HCT116 (cell line): ENCODE results near the gene NDUFB10. TPM values are rescaled to one million over a fixed set of nuclear protein-coding genes. Genes with fewer than 3 reads are reported as not detected.

ENCODE experiments used
- ATAC-seq: fragments of 200-7000 bp; cut with Tn5 transposase; 2 replicates; pipeline ENCODE4 v1.9.1; 2020; ENCODE audit warnings: mild to moderate bottlenecking, moderate library complexity
- BruUV-seq: library from RNA; stranded (reverse); fragments of 400-500 nt; replicated peaks from 2 replicates; lab custom pipeline; 2021; lab: Mats Ljungman, UMichigan
- CTCF ChIA-PET: fragments of 300-600 bp; sonication (Branson Sonifier 250); formaldehyde crosslinking; loops from one replicate; lab custom pipeline; 2021; ENCODE audit warnings: antibody characterized with exemption; lab: Charles Lee
- POLR2A ChIA-PET: fragments of 300-600, 350-600 bp; sonication (Branson Sonifier 250); formaldehyde crosslinking; loops from one replicate; lab custom pipeline; 2021; ENCODE audit warnings: antibody characterized with exemption; lab: Charles Lee
- RAD21 ChIA-PET, 2 experiments: fragments of 300-600 bp; sonication (Branson Sonifier 250); formaldehyde crosslinking; loops; one replicate each; lab custom pipeline; 2023; ENCODE audit warnings: low total read pairs in 2 of 2; ENCODE audit not compliant: uncharacterized antibody in 2 of 2, unreplicated experiment in 2 of 2, low non-redundant PET in 1 of 2; lab: Charles Lee
- DNase-seq: peaks from one replicate; pipeline ENCODE4 v3.0.0-alpha.2; 2010; ENCODE audit warnings: low read depth, low spot score
- H2AFZ ChIP-seq: fragments of 200-600 bp; shearing (Covaris generic), sonication (generic); 2 replicates; pipeline ENCODE4 v1.6.1; 2017; ENCODE audit warnings: low read depth, mixed run types, mixed read lengths, antibody characterized with exemption, low read length; ENCODE audit not compliant: poor library complexity, severe bottlenecking
- H3K27ac ChIP-seq: 2 replicates; pipeline ENCODE4 v1.5.1; 2012; ENCODE audit warnings: low read depth, low read length
- H3K27me3 ChIP-seq: fragments of 200-600 bp; sonication (generic); 2 replicates; pipeline ENCODE4 v1.6.1; 2016; ENCODE audit warnings: mixed run types, low read length, mixed read lengths; ENCODE audit not compliant: insufficient read depth
- H3K36me3 ChIP-seq, 2 experiments: fragments of 200-500 bp in 1 of 2; fragments of 200-600 bp in 1 of 2; sonication (Bioruptor generic) in 1 of 2; sonication (generic) in 1 of 2; 2 replicates each; pipeline versions ENCODE4 v1.5.1 to v1.6.1; 2014 to 2016; ENCODE audit warnings: low read length in 2 of 2, inconsistent platforms in 1 of 2, mixed read lengths in 1 of 2, mixed run types in 1 of 2; ENCODE audit not compliant: insufficient read depth in 2 of 2, control insufficient read depth in 1 of 2
- H3K4me1 ChIP-seq, 2 experiments: fragments of 200-600 bp in 1 of 2; sonication (generic) in 1 of 2; 2 replicates each; pipeline versions ENCODE4 v1.5.1 to v1.6.1; 2012 to 2017; ENCODE audit warnings: low read length in 2 of 2, inconsistent platforms in 1 of 2, mild to moderate bottlenecking in 1 of 2, mixed read lengths in 1 of 2, mixed run types in 1 of 2, moderate library complexity in 1 of 2; ENCODE audit not compliant: insufficient read depth in 2 of 2, control insufficient read depth in 1 of 2
- H3K4me2 ChIP-seq: fragments of 200-600 bp; sonication (generic); 2 replicates; pipeline ENCODE4 v1.6.1; 2017; ENCODE audit warnings: mixed run types, low read length, mixed read lengths
- H3K4me3 ChIP-seq, 2 experiments: fragments of 200-600 bp in 1 of 2; sonication (generic) in 1 of 2; replicated peaks in 1 of 2; 2 replicates each; pipeline ENCODE4 v1.5.1; 2011 to 2016; ENCODE audit warnings: low read length in 2 of 2, control low read depth in 1 of 2, low read depth in 1 of 2, mild to moderate bottlenecking in 1 of 2, mixed read lengths in 1 of 2, mixed run types in 1 of 2
- H3K79me2 ChIP-seq: fragments of 200-600 bp; sonication (generic); 2 replicates; pipeline ENCODE4 v1.6.1; 2017; ENCODE audit warnings: mild to moderate bottlenecking, mixed run types, low read length, moderate library complexity, mixed read lengths; ENCODE audit not compliant: insufficient read depth
- H3K9ac ChIP-seq: fragments of 200-600 bp; sonication (generic); 2 replicates; pipeline ENCODE4 v1.6.1; 2016; ENCODE audit warnings: low read length, mixed read lengths
- H3K9me2 ChIP-seq: fragments of 200-600 bp; sonication (generic), shearing (Covaris generic); 2 replicates; pipeline ENCODE4 v1.6.1; 2017; ENCODE audit warnings: mixed run types, mild to moderate bottlenecking, moderate library complexity; ENCODE audit not compliant: insufficient read depth
- H3K9me3 ChIP-seq, 2 experiments: fragments of 200-500 bp in 1 of 2; fragments of 200-600 bp in 1 of 2; sonication (Bioruptor generic) in 1 of 2; sonication (generic) in 1 of 2; 2 replicates each; pipeline ENCODE4 v1.6.1; 2014 to 2017; ENCODE audit warnings: low read length in 2 of 2, mixed read lengths in 2 of 2, inconsistent platforms in 1 of 2, low read depth in 1 of 2, mild to moderate bottlenecking in 1 of 2, mixed run types in 1 of 2, moderate library complexity in 1 of 2; ENCODE audit not compliant: control insufficient read depth in 1 of 2, insufficient read depth in 1 of 2
- H4K20me1 ChIP-seq: fragments of 200-600 bp; sonication (generic), shearing (Covaris generic); 2 replicates; pipeline ENCODE4 v1.6.1; 2017; ENCODE audit warnings: mixed run types, mild to moderate bottlenecking, moderate library complexity; ENCODE audit not compliant: insufficient read depth
- ATF3 ChIP-seq: IDR thresholded peaks from 2 replicates; pipeline ENCODE4 v1.6.1; 2012
- EZH2 ChIP-seq: fragments of 200-600 bp; sonication (generic); IDR thresholded peaks from 2 replicates; pipeline ENCODE4 v1.6.1; 2017; ENCODE audit warnings: antibody characterized with exemption, mixed run types
- EZH2phosphoT487 ChIP-seq: fragments of 200-600 bp; IDR thresholded peaks from 2 replicates; pipeline ENCODE4 v1.6.1; 2018; ENCODE audit warnings: antibody characterized with exemption, borderline replicate concordance
- JUND ChIP-seq: IDR thresholded peaks from 2 replicates; pipeline ENCODE4 v1.6.1; 2012
- MAX ChIP-seq: IDR thresholded peaks from 2 replicates; pipeline ENCODE4 v1.6.1; 2012
- RAD21 ChIP-seq: IDR thresholded peaks from 2 replicates; pipeline ENCODE4 v1.6.1; 2012; ENCODE audit warnings: low read depth, mild to moderate bottlenecking
- REST ChIP-seq: IDR thresholded peaks from 2 replicates; pipeline ENCODE4 v1.6.1; 2012; ENCODE audit warnings: low read depth
- SIN3A ChIP-seq: IDR thresholded peaks from 2 replicates; pipeline ENCODE4 v1.6.1; 2012; ENCODE audit warnings: low read depth
- TCF7L2 ChIP-seq: IDR thresholded peaks from 2 replicates; pipeline ENCODE4 v1.7.0; 2011; ENCODE audit warnings: borderline replicate concordance, inconsistent platforms; ENCODE audit not compliant: insufficient read depth, insufficient read length; ENCODE audit errors: extremely low read depth
- ZBTB33 ChIP-seq: IDR thresholded peaks from 2 replicates; pipeline ENCODE4 v1.6.1; 2011; ENCODE audit warnings: mild to moderate bottlenecking, low read length, moderate library complexity; ENCODE audit not compliant: insufficient replicate concordance; ENCODE audit errors: extremely low read depth
- ZFX ChIP-seq: fragments of 450-650 bp; IDR thresholded peaks from 2 replicates; pipeline ENCODE4 v1.6.1; 2017
- ZNF274 ChIP-seq: fragments of 200-500 bp; sonication (Bioruptor generic); IDR thresholded peaks from 2 replicates; pipeline ENCODE4 v1.6.1; 2014; ENCODE audit warnings: mild to moderate bottlenecking, low read depth, low read length, inconsistent platforms
- intact Hi-C: fragments of 100-400 bp; cut with micrococcal nuclease; formaldehyde crosslinking; loops from 2 replicates; pipeline ENCODE4 v1.10.0; 2022
- total RNA-seq: library from RNA; stranded (reverse); gene quantifications from one replicate; pipeline ENCODE4 v1.2.1, GENCODE V29; 2021; ENCODE audit not compliant: unreplicated experiment

The NDUFB10 gene
- total RNA-seq, 1 experiment from 2014 or later = 273 TPM

- H3K9ac ChIP-seq = no peak overlapping the region
- CTCF ChIA-PET = no interaction called here
- no peaks in the 10 kb centered on the region for H3K79me2 ChIP-seq
- H3K4me3 ChIP-seq = no peak overlapping the region
- H3K9me3 ChIP-seq = no peaks in the 10 kb centered on the region
- no TSS peak for BruUV-seq
- H3K9me2 ChIP-seq = no peaks in the 10 kb centered on the region
- no peak for DNase-seq
- H3K4me1 ChIP-seq = peaks cover 20 to 29% of the 10 kb centered on the region in 2 experiments
- H2AFZ ChIP-seq = no peak overlapping the region
- intact Hi-C loops = no loop called here
- POLR2A ChIA-PET = no interaction called here
- no peak overlapping the region for H3K27ac ChIP-seq
- H3K27me3 ChIP-seq = no peaks in the 10 kb centered on the region
- RAD21 ChIA-PET = no interaction called here
- no peaks in the 10 kb centered on the region for H4K20me1 ChIP-seq
- TF ChIP-seq ZNF274 = no peak
- TF ChIP-seq EZH2 = no peak
- no peak for TF ChIP-seq ATF3
- TF ChIP-seq JUND = no peak
- TF ChIP-seq REST = no peak
- no peak for TF ChIP-seq EZH2phosphoT487
- no peak for TF ChIP-seq ZBTB33
- TF ChIP-seq SIN3A = no peak
- TF ChIP-seq ZFX = no peak
- TF ChIP-seq MAX = no peak
- no peak for TF ChIP-seq RAD21
- TF ChIP-seq TCF7L2 = no peak
- H3K4me2 ChIP-seq = no peak overlapping the region
- no peak for ATAC-seq
- peaks cover 5 to 6% of the 10 kb centered on the region in 2 experiments; a peak in 3 of 4 replicates for H3K36me3 ChIP-seq
Observed at GRCh38 chr16:1938316-1938715, 21.0 kb upstream of the NDUFB10 start.
